MG63 (cell line): Measurements from ENCODE around the gene ART3. TPM values are rescaled to one million over a fixed set of nuclear protein-coding genes. Genes with fewer than 3 reads are reported as not detected.

Experiments used
- DNase-seq: peaks from one replicate; pipeline ENCODE4 v3.0.0-alpha.2; 2020
- H3K27me3 ChIP-seq: fragments of 250-450 bp; sonication (Bioruptor Pico); 2 replicates; pipeline ENCODE4 v1.5.1; 2020; ENCODE audit warnings: mild to moderate bottlenecking, moderate library complexity
- H3K36me3 ChIP-seq: fragments of 250-450 bp; sonication (Bioruptor Pico); 2 replicates; pipeline ENCODE4 v1.5.1; 2020; ENCODE audit warnings: mild to moderate bottlenecking, moderate library complexity
- H3K4me3 ChIP-seq: fragments of 250-450 bp; sonication (Bioruptor Pico); 2 replicates; pipeline ENCODE4 v1.5.1; 2020; ENCODE audit warnings: mild to moderate bottlenecking, moderate library complexity
- H3K9me3 ChIP-seq: fragments of 250-450 bp; sonication (Bioruptor Pico); 2 replicates; pipeline ENCODE4 v1.5.1; 2020; ENCODE audit warnings: mild to moderate bottlenecking, moderate library complexity
- total RNA-seq: library from RNA; depleted of rRNA; stranded (reverse); fragments of >200 nt; shearing (Covaris generic); gene quantifications from 2 replicates; pipeline ENCODE4 v1.2.3, GENCODE V29; 2014; ENCODE audit warnings: low replicate concordance

ART3 gene
- total RNA-seq, 1 experiment from 2014 or later: not detected

DNA sequence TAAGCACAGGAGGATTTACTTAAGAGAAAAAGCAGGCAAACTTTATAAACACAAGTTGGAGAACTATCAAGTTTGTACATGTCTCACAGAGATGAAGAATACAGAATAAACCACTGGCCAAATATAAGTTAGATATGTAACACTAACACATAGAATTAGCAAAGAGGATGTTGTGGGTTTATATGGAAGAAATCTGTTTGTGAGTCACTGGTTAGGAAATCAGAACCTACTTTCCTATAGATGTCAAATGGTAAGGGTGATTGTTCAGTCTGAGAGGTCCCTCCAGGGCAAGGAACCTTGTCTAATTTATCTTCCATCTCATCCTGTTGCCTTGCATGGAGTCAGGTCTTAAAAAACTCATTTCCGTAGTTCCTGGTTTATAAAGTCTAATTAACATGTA is 14.8 kb upstream of the ART3 start:
- DNase-seq: no peak
- Histone ChIP-seq H3K4me3 (no peak overlapping the region), H3K27me3 (no peaks in the 10 kb centered on the region; the same call in 1 of the 2 replicates), H3K36me3 (no peaks in the 10 kb centered on the region), H3K9me3 (no peaks in the 10 kb centered on the region)

DNA sequence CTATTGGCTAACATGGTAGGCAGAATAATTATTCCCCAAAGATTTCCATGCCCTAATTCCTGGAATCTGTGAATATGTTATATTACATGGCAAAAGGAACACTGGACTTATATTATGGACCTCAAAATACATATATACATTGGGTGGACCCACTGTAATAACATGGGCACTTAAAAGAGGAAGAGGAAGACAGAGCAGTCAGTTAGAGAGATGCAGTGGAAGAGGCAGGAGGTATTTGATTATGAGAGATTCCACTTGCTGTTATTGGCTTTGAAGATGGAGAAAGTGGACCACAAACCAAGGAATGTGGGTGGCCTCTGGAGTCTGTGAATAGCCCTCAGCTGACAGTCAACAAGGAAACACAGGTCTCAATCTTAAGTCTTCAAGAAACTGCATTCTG is 14.0 kb upstream of the ART3 start:
- no peak for DNase-seq
- Histone ChIP-seq H3K27me3 (no peaks in the 10 kb centered on the region; the same call in 1 of the 2 replicates), H3K36me3 (no peaks in the 10 kb centered on the region), H3K4me3 (no peak overlapping the region), H3K9me3 (no peaks in the 10 kb centered on the region)

DNA sequence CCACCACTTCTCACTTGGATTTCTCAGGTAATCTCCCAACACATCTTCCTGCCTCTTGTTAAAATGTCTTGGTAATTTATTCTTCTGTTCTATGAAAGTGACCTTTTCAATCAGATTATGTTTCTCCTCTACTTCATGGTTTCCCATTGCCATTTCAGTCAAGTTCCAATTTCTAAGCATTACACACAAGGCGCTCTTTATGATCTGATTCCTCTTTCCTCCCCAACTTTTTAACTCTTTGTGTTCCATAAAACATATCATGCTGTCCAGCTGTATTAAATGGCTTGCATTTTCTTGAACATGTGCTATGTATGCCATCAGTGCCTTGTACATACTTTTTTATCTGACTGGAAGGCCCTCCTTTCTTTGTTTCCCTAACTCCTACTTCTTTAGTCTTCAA is 13.1 kb upstream of the ART3 start:
- Histone ChIP-seq H3K9me3 (no peaks in the 10 kb centered on the region), H3K36me3 (no peaks in the 10 kb centered on the region), H3K4me3 (no peak overlapping the region), H3K27me3 (no peaks in the 10 kb centered on the region; the same call in 1 of the 2 replicates)
- no peak for DNase-seq

DNA sequence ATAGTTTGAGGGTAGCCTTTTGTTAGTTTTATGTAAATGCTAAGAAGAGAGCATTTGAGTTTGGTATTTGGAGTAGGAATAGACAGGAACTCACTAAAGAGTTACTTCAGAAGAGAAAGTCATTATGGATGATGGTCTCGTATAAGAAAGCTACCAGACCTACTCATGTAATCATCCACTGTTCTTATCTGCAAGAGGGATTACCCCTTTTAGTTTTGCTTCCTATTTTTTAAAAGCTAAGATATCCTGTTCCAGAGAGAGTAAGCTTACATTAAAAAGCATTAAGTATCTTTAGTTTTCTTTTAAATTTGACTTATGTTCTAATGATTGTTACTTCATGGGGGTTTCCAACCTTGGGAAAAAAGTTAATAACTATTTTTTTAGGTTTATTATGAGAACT is 12.5 kb upstream of the ART3 start:
- no peak for DNase-seq
- Histone ChIP-seq H3K4me3 (no peak overlapping the region), H3K27me3 (no peaks in the 10 kb centered on the region; the same call in 1 of the 2 replicates), H3K36me3 (no peaks in the 10 kb centered on the region), H3K9me3 (no peaks in the 10 kb centered on the region)

DNA sequence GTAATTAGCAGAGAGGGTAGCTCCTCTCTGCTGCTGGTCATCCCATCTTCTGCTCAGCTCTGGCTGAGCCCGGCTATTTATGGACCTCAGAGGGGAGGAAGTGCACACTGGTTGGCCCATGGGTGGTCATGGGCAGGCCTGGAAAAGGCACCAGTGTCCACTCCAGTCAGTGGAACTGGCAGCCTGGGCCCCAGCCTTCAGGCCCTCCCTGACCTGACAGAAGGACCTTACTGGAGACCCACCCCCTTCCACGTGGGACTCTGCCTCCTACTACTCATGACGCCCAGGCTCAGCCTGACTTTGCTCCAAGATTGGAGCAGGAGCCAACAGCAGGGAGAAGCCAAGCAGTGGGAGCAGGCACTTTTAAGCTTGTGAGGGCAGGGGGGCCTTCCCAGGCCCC is 8.0 kb upstream of the ART3 start:
- no peaks in the 10 kb centered on the region for H3K27me3 ChIP-seq
- DNase-seq: no peak
- H3K4me3 ChIP-seq: no peak overlapping the region
- H3K9me3 ChIP-seq: no peaks in the 10 kb centered on the region
- H3K36me3 ChIP-seq: no peaks in the 10 kb centered on the region

DNA sequence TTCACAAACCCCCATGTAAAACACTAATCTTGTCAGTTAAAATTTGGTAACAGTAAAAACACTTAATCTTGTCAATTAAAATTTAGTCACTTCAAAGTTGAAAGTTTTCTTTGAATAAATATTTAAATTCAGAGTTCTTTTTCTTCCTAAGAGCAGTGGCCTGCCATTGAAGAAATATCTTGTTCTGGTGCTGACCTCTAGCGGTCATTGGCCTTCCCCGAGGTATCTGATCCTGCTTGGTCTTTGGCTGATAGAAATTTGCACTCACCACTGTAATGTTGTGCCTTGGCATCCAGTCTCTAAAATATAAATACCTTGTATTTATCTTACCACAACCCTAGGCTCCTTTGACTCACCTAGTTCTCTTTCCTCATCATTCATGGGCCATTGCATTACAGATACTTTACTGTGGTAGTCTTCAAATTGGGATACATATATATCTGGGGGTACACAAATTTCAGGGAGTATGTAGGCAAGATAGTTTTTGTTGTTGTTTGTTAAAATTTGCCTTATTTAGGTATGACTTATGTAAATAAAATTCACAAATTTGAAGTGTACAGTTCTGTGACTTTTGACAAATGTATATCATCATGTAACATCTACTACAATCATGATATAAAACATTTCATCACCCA is 6.7 kb upstream of the ART3 start:
- Histone ChIP-seq H3K27me3 (no peaks in the 10 kb centered on the region), H3K36me3 (no peaks in the 10 kb centered on the region), H3K9me3 (no peaks in the 10 kb centered on the region), H3K4me3 (no peak overlapping the region)
- DNase-seq: peak; percentile 21

DNA sequence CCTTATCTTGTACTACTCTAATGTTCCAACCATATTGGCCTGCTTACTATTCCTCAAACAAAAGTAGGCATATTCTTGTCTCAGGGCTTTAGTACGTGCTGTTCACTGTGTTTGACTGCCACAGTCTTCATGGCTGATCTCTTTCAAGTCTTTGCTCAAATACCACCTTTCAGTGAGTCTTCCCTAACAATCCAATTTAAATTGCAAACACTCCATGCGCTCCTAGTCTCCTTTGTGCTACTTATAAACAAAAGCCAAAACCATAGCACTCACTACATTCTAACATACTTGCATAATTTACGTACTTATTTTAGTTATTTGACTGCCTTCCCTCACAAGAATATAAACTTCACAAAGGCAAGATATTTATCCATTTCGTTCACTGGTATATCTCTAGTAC is 1.7 kb upstream of the ART3 start:
- DNase-seq: no peak
- Histone ChIP-seq H3K27me3 (no peaks in the 10 kb centered on the region), H3K4me3 (no peak overlapping the region), H3K9me3 (no peaks in the 10 kb centered on the region), H3K36me3 (no peaks in the 10 kb centered on the region)

DNA sequence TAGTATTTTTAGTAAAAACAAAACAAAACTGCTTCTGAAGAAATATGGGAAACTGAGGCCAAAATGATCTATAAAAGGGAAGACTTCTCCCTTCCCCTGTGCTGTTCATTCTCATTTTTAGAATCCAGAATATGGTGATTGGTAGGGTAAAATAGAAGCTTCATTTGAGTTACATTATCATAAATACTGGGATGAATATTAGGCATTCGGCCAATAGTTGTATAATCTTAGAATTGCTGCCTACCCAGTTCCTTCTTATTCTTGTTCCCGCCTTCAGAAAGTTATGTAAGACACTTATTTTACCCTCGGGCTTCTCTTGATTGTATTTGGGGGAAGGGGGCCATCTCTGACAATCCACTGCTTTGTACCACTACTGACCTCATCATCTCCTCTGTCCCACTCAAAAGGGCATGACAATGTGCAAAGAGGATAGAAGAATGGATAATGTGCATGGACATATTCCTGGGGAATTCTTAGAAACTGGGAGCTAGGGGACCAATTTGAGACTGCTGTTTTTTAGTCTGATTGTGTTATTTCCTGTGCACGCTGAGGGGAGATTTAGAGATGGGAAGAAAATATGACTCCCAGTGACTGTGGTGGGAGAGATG is 588 bp downstream of the ART3 start:
- Histone ChIP-seq H3K27me3 (no peaks in the 10 kb centered on the region), H3K9me3 (no peaks in the 10 kb centered on the region), H3K4me3 (no peak overlapping the region), H3K36me3 (no peaks in the 10 kb centered on the region)
- no peak for DNase-seq

DNA sequence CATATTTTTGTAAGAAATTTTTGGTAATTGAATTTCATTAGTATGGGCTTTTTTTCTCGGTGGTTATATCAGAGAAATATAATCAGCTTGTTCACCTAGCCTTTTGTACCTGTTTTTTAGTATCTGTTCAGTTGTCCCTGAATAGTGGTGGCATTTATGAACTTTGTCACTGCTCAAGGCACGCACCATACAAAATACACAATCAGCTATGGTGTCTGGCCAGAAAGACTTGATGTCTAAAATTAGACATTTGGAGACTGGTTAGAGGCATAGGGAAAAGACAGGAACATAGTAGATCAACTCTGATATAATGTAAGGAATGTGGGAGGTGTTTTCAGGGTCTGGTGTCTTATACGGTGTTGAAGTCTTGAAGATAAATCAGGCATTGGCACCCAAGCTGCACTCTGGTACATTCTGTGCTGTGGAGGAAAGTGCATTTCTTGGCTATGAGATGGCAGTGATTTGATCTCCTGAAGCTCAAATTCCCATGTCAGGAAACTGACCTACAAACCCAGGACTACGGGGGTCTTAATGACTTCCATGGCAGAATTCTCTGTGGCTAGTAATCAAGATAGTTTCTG is 3.6 kb downstream of the ART3 start:
- no peaks in the 10 kb centered on the region for H3K27me3 ChIP-seq
- H3K9me3 ChIP-seq: no peaks in the 10 kb centered on the region
- H3K36me3 ChIP-seq: no peaks in the 10 kb centered on the region
- no peak for DNase-seq
- no peak overlapping the region for H3K4me3 ChIP-seq

DNA sequence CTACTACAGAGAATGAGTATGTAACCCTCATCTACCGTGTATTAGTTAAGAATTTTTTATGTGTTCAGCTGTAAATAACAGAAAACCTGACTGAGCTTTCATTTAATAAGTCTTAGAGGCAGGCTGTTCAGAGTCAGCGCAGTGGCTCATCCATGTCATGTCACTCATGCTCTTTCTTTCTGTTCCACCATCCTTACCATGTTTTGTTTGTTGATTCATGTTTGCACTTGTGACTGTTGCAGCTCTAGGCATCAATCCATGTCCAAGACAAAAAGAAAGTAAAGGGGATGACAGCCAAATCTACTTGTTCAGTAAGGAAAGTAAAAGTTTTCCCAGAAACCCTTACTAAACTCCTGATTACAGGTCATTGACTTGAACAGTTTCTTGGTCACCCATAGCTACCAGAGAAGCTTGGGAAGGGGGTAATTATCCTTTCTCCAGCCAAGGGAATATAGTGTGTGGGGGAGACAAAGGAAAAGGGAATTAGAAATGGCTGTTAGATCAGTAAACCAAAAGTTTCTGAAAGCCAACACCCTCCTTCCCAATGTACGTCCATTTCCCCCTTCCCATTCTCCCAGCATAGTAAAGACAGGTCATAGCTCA is 9.0 kb downstream of the ART3 start:
- Histone ChIP-seq H3K27me3 (no peaks in the 10 kb centered on the region), H3K9me3 (no peaks in the 10 kb centered on the region), H3K36me3 (no peaks in the 10 kb centered on the region), H3K4me3 (no peak overlapping the region)
- no peak for DNase-seq

DNA sequence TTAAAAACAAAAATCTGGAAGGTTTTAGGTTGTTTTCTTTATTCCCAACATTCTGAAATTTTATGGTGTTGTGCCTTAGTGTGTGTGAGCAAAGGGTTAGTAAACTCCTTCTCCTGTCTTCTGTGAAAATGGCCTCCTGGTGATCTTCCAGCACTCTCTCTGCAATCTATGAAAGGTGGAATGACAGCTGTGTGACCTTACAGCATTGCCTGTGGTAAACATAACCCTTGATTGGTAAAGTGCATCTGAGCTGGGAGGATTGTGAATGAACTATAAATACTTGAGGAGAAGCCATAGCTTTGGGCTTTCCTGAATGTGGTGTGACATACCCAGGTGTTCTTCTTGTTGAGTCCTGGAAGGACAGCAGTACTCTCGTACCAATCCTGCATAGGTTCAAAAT is 10.0 kb downstream of the ART3 start:
- H3K27me3 ChIP-seq: no peaks in the 10 kb centered on the region
- H3K36me3 ChIP-seq: no peaks in the 10 kb centered on the region
- H3K4me3 ChIP-seq: no peak overlapping the region
- DNase-seq: no peak
- no peaks in the 10 kb centered on the region for H3K9me3 ChIP-seq

DNA sequence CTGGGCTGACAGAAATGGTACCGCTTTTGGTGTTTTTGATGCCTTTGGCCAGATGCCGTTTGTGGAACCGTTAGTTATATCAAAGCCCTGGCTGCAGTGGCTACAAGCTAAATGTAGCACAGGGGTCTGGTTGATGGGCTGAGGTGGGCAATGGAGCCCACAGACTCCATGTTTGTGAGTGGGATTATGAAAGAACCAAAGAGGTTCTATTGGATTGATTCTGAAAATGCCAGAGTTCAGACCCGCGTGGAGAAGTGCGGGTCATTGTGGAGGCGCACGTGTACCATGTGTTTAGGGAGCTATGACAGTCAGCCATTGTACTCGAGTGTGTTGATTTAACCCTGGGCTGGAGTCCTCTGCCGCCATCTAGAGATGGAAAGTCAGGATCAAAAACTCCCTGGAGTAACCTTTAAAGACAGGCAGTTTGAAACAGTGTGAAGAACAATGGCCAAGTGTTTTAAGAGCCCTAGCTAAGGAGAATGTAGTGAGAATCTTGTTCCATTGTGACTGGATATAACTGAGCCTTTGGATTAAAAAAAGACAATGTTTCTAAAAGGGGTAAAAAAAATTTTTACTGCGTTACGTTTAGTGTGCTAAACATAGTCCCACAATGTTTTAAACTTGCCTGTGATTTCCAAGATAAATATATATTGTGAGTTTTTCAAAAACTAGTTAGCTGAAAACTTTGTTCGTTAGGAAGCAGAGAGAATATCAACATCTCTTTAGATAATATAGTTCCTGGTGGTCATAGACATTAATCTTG is 12.7 kb downstream of the ART3 start:
- no peak overlapping the region for H3K4me3 ChIP-seq
- peak; percentile 40 for DNase-seq
- H3K27me3 ChIP-seq: no peaks in the 10 kb centered on the region
- H3K36me3 ChIP-seq: no peaks in the 10 kb centered on the region
- no peaks in the 10 kb centered on the region for H3K9me3 ChIP-seq

DNA sequence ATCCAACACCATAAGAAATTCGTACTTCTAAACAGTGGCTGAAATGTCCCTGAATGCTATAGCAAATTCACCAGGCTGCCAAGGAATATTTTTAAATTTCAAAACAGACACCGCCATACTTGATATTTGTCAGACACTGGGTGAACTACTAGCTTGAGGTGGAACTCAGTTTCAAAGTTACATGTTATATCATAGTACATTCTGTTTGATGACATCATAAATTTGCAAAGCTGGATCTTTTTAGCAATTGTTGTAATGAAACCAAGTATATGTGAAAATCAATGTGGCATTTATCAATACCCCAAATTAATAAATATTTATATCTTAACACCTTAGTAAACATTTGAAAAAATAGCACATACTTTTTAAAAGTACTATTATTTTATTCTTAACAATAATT is 14.2 kb downstream of the ART3 start:
- Histone ChIP-seq H3K27me3 (no peaks in the 10 kb centered on the region), H3K36me3 (no peaks in the 10 kb centered on the region)

DNA sequence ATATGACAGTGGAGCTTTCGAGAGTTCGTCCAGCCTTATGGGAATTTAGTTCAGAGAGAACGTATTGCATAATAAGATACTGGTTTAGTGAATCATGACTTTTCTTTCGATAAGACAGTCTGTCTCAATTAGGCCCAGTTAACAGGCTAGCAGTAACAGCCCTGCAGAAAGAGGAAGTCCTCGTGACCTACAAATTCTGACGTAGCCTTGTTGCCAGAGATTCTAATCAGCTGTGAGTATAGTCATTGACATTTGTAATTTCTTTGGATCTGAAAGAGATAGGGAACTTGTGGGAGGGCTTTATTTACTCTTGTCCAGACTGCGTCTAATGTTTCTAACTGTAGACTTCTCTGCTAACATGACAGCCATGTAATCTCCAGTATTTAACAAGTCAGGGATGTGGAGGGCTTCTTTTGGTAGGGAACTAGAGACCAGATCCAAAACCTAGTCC is 15.8 kb downstream of the ART3 start:
- Histone ChIP-seq H3K9me3 (no peaks in the 10 kb centered on the region), H3K36me3 (no peaks in the 10 kb centered on the region), H3K4me3 (no peak overlapping the region), H3K27me3 (no peaks in the 10 kb centered on the region)
- no peak for DNase-seq

More for the DNA sequence above, 14.2 kb downstream of the ART3 start:
- Histone ChIP-seq H3K4me3 (no peak overlapping the region), H3K9me3 (no peaks in the 10 kb centered on the region)
- DNase-seq: no peak

DNA sequence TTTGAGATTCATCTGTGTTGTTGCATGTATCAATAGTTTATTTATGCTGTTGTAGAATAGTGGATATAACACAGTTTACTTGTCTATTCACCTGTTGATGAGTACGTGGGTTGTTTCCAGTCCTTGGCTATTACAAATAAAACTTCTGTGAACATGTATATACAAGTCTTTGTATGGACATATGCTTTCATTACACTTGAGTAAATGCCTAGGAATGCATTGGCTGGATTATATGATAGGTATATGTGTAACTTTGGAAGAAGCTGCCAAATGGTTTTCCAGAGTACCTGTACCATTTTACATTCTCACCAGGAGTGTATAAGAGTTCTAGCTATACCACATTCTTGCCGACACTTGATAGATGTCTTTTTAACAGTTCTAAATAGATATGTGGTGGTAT is 16.5 kb downstream of the ART3 start:
- H3K4me3 ChIP-seq: no peak overlapping the region
- no peaks in the 10 kb centered on the region for H3K27me3 ChIP-seq
- H3K36me3 ChIP-seq: no peaks in the 10 kb centered on the region
- no peaks in the 10 kb centered on the region for H3K9me3 ChIP-seq
- DNase-seq: no peak

DNA sequence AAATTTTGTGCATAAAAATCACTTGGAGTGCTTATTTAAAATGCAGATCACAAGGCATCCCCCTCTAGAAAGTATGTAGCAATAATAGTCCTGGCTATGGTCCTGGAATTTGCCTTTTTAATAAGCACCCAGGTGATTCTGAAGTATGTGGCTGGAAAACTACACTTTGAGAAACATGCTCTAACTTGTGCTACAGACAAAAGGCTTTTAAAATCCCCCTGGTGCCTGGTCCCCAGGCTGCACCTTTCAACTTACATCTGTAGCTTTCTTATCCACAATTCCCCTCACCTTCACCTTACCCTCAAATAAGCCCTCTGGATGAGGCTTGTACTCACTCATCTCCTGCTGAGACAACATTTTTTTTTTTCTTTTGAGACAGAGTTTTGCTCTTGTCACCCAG is 21.1 kb downstream of the ART3 start:
- H3K9me3 ChIP-seq: no peaks in the 10 kb centered on the region
- no peaks in the 10 kb centered on the region for H3K36me3 ChIP-seq
- no peak overlapping the region for H3K4me3 ChIP-seq
- no peaks in the 10 kb centered on the region for H3K27me3 ChIP-seq
- no peak for DNase-seq

DNA sequence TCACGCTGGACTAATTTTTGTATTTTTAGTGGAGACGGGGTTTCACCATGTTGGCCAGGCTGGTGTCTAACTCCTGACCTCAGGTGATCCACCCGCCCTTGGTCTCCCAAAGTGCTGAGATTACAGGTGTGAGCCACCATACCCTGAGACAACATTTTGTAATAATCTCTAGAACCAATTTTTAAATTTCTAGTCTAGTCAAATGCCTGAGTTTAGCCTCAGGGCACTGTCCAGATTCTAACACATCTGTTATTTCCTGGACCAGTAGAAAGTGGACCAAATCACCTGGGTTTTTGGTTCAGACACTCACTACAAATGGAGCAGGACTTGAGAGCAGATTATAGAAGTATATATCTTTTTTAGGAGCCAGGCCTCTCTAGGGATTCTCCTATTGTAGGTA is 21.6 kb downstream of the ART3 start:
- no peaks in the 10 kb centered on the region for H3K27me3 ChIP-seq
- H3K9me3 ChIP-seq: no peaks in the 10 kb centered on the region
- no peaks in the 10 kb centered on the region for H3K36me3 ChIP-seq

More for the DNA sequence above, 21.6 kb downstream of the ART3 start:
- no peak for DNase-seq
- H3K4me3 ChIP-seq: no peak overlapping the region
